Esophagus squamous epithelium (tissue), 4 donors: Measurements from ENCODE around the gene HLF.

ENCODE experiments used
- POLR2A ChIP-seq, 4 donors: fragments of 450-650 bp; IDR thresholded peaks; one replicate each; pipeline ENCODE4 v1.6.1; 2017; ENCODE audit warnings: antibody characterized with exemption in 4 of 4, mild to moderate bottlenecking in 4 of 4, moderate library complexity in 3 of 4
- TF ChIP-seq, protein P1 (sequence below), 6 experiments: fragments of 450-650 bp in 4 of 6; fragments of 200-600 bp in 2 of 6; sonication (generic) in 2 of 6; IDR thresholded peaks; one replicate each; pipeline ENCODE4 v1.5.1; 2016 to 2019; ENCODE audit warnings: antibody characterized with exemption in 6 of 6, mild to moderate bottlenecking in 4 of 6, moderate library complexity in 4 of 6

DNA sequence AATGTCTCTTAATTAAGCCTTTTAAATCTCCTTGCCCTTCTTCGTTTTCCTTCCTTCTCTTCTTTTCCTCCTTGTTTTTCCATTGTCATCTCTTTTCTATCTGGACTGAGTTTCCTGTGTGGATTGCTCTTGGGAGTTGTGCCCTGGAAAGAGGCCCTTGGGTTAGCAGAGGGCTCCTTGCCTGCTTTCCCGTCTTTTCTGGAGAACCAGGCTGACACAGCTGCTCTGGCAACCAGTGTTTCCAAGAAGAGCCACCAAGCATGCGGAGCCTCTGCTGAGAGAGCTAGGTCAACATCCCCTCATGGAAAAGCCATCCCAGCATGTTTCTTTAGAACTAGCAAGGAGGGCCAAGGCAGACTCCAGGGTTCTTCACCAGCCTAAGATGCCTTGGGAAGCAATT, 75.4 kb downstream of the HLF start:
- TF ChIP-seq, protein P1, sequence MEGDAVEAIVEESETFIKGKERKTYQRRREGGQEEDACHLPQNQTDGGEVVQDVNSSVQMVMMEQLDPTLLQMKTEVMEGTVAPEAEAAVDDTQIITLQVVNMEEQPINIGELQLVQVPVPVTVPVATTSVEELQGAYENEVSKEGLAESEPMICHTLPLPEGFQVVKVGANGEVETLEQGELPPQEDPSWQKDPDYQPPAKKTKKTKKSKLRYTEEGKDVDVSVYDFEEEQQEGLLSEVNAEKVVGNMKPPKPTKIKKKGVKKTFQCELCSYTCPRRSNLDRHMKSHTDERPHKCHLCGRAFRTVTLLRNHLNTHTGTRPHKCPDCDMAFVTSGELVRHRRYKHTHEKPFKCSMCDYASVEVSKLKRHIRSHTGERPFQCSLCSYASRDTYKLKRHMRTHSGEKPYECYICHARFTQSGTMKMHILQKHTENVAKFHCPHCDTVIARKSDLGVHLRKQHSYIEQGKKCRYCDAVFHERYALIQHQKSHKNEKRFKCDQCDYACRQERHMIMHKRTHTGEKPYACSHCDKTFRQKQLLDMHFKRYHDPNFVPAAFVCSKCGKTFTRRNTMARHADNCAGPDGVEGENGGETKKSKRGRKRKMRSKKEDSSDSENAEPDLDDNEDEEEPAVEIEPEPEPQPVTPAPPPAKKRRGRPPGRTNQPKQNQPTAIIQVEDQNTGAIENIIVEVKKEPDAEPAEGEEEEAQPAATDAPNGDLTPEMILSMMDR (IDR thresholded peaks at IDR 0.05): no peak
- no peak for TF ChIP-seq POLR2A (IDR thresholded peaks at IDR 0.05)
